Measurements from ENCODE around the gene ADGRE1. TPM values are rescaled to one million over a fixed set of nuclear protein-coding genes. Genes with fewer than 3 reads are reported as not detected.

Gene ADGRE1
- total RNA-seq, 1 experiment from 2014 or later = not detected

Other genes starting within 250 kb of the ADGRE1 start
- not detected in 2 replicates for gene TNFSF14, start 217.4 kb upstream of the ADGRE1 start, total RNA-seq (2014; rRNA removed; shearing (Covaris generic))
- 2.1 and 2.3 TPM in 2 replicates for gene C3, start 166.9 kb upstream of the ADGRE1 start, total RNA-seq (2014; rRNA removed; shearing (Covaris generic))
- 27.5 and 34.7 TPM in 2 replicates for gene GPR108, start 150.0 kb upstream of the ADGRE1 start, total RNA-seq (2014; rRNA removed; shearing (Covaris generic))
- 74.8 and 108 TPM in 2 replicates for gene TRIP10, start 147.9 kb upstream of the ADGRE1 start, total RNA-seq (2014; rRNA removed; shearing (Covaris generic))
- 12.2 and 16.1 TPM in 2 replicates for gene SH2D3A, start 120.1 kb upstream of the ADGRE1 start, total RNA-seq (2014; rRNA removed; shearing (Covaris generic))
- gene VAV1, start 114.9 kb upstream of the ADGRE1 start, total RNA-seq (2014; rRNA removed; shearing (Covaris generic)) = not detected in 2 replicates
- gene MBD3L2B, start 133.9 kb downstream of the ADGRE1 start, total RNA-seq (2014; rRNA removed; shearing (Covaris generic)) = 11.6 TPM in 1 of 2 replicates, not detected in the other
- gene MBD3L5, start 143.0 kb downstream of the ADGRE1 start, total RNA-seq (2014; rRNA removed; shearing (Covaris generic)) = not detected in 2 replicates
- not detected in 2 replicates for gene MBD3L4, start 152.6 kb downstream of the ADGRE1 start, total RNA-seq (2014; rRNA removed; shearing (Covaris generic))
- 2.3 and 9.6 TPM in 2 replicates for gene MBD3L2, start 161.7 kb downstream of the ADGRE1 start, total RNA-seq (2014; rRNA removed; shearing (Covaris generic))
- gene MBD3L3, start 171.1 kb downstream of the ADGRE1 start, total RNA-seq (2014; rRNA removed; shearing (Covaris generic)) = 2.6 TPM in 1 of 2 replicates, not detected in the other
- gene ZNF557, start 182.1 kb downstream of the ADGRE1 start, total RNA-seq (2014; rRNA removed; shearing (Covaris generic)) = 7.9 and 14.6 TPM in 2 replicates